ENCODE measurements around the gene PCBP3. TPM values are rescaled to one million over a fixed set of nuclear protein-coding genes. Genes with fewer than 3 reads are reported as not detected.

Gene PCBP3
- total RNA-seq, 1 experiment from 2014 or later: not detected

GRCh38 chr21:45973475-45974072 is 330.0 kb downstream of the PCBP3 start:
- Histone ChIP-seq H3K36me3 (ENCODE audit: control insufficient read depth, insufficient read depth, low read length) (no peaks in the 10 kb centered on the region), H3K9me3 (ENCODE audit: control insufficient read depth, insufficient read depth, low read depth, low read length) (no peaks in the 10 kb centered on the region), H3K27ac (ENCODE audit: low read length) (0 out of 2 replicates have a peak overlapping the region, but pooled peaks have one; percentile 29), H3K4me3 (ENCODE audit: low read depth in 2 of 2, low read length in 2 of 2) (peak overlapping the region; percentile 34 to 50), H3K4me1 (ENCODE audit: control insufficient read depth, insufficient read depth, low read length) (peaks cover 3% of the 10 kb centered on the region; the same call in 1 of the 2 replicates), H3K27me3 (ENCODE audit: control insufficient read depth, insufficient read depth, low read length) (no peaks in the 10 kb centered on the region)
- no TSS peak for BruUV-seq (replicated peaks)
- ChIA-PET POLR2A (interaction anchor here (0.7 kb wide), 1 partner anchor 170 kb away, joined by 12 read pairs; no protein-coding TSS in a partner anchor), CTCF (interaction anchor here (0.6 to 1.1 kb wide), 5 partner anchors 29 to 170 kb away, joined by 3 to 17 read pairs (median 5); no protein-coding TSS in a partner anchor)
- in situ Hi-C loops (cut with HindIII; ENCODE audit: low pct_unique_long_range_greater_than_20kb, low sequenced_read_pairs): no loop called here
- TF ChIP-seq POLR2AphosphoS5 (IDR thresholded peaks at IDR 0.05; ENCODE audit: low read depth, low read length) (no peak), REST (IDR thresholded peaks at IDR 0.05; ENCODE audit: insufficient read depth in 1 of 2, low read depth in 2 of 2, low read length in 1 of 2) (no peak), TCF7L2 (IDR thresholded peaks at IDR 0.05; ENCODE audit: low read depth, low read length) (no peak), SIN3A (IDR thresholded peaks at IDR 0.05; ENCODE audit: borderline replicate concordance, insufficient read depth, low read depth, low read length) (no peak), CTCF (IDR thresholded peaks at IDR 0.05) (peak; percentile 78)
- DNase-seq (ENCODE audit: low read depth, low spot score) (no peak), ATAC-seq (peak; percentile 74)
- intact Hi-C loops (cut with micrococcal nuclease; ENCODE audit: unreplicated experiment): loop anchor here (5.0 kb wide), 1 partner anchor 129 kb away; no protein-coding TSS in a partner anchor

- Histone ChIP-seq H3K9me3 (ENCODE audit: control insufficient read depth, insufficient read depth, low read depth, low read length) (no peaks in the 10 kb centered on the region), H3K27ac (ENCODE audit: low read length) (0 out of 2 replicates have a peak overlapping the region, but pooled peaks have one; percentile 29), H3K27me3 (ENCODE audit: control insufficient read depth, insufficient read depth, low read length) (no peaks in the 10 kb centered on the region), H3K36me3 (ENCODE audit: control insufficient read depth, insufficient read depth, low read length) (no peaks in the 10 kb centered on the region), H3K4me1 (ENCODE audit: control insufficient read depth, insufficient read depth, low read length) (peaks cover 3% of the 10 kb centered on the region; the same call in 1 of the 2 replicates), H3K4me3 (ENCODE audit: low read depth in 2 of 2, low read length in 2 of 2) (peak overlapping the region; percentile 34 to 50)
- ATAC-seq (peak; percentile 61), DNase-seq (ENCODE audit: low read depth, low spot score) (no peak)
- in situ Hi-C loops (cut with HindIII; ENCODE audit: low pct_unique_long_range_greater_than_20kb, low sequenced_read_pairs): no loop called here
- TF ChIP-seq POLR2AphosphoS5 (IDR thresholded peaks at IDR 0.05; ENCODE audit: low read depth, low read length): no peak
- intact Hi-C loops (cut with micrococcal nuclease; ENCODE audit: unreplicated experiment): loop anchor here (5.0 kb wide), 1 partner anchor 128 kb away; no protein-coding TSS in a partner anchor
- POLR2A ChIA-PET: interaction anchor here (0.7 kb wide), 1 partner anchor 169 kb away, joined by 12 read pairs; no protein-coding TSS in a partner anchor
- BruUV-seq (replicated peaks): no TSS peak
- CTCF ChIA-PET: interaction anchor here (0.6 to 1.1 kb wide), 4 partner anchors 30 to 65 kb away, joined by 3 to 17 read pairs (median 8); no protein-coding TSS in a partner anchor
These were observed 330.8 kb downstream of the PCBP3 start for GRCh38 chr21:45974073-45975019.

Measured in Panc1 (cell line).